ENCODE results near the gene SLC1A2.

SLC1A2 gene

GRCh38 chr11:35338921-35339320, 80.4 kb downstream of the SLC1A2 start:
- no peak overlapping the region for H3K4me2 ChIP-seq (ENCODE audit: low read depth, low read length, poor library complexity, severe bottlenecking)
- no peaks in the 10 kb centered on the region for H3K9me2 ChIP-seq (replicated peaks; ENCODE audit: low read depth, low read length)
- no peak overlapping the region for H2AFZ ChIP-seq (ENCODE audit: low read length)
- no peak overlapping the region for H3K4me3 ChIP-seq (ENCODE audit: low read length, poor library complexity, severe bottlenecking)
- H3K9ac ChIP-seq (ENCODE audit: low read depth, low read length, poor library complexity, severe bottlenecking), result no peak overlapping the region
- no peaks in the 10 kb centered on the region for H4K20me1 ChIP-seq (ENCODE audit: insufficient read depth, low read length, poor library complexity, severe bottlenecking)
- no peak for TF ChIP-seq CTCF (conservative IDR thresholded peaks at IDR 0.05; ENCODE audit: low read length)
- no peaks in the 10 kb centered on the region for H3K9me3 ChIP-seq (ENCODE audit: insufficient read depth, low read depth, low read length)
- H3K4me1 ChIP-seq (ENCODE audit: insufficient read depth, low read length, poor library complexity, severe bottlenecking), result peaks cover 6% of the 10 kb centered on the region
- no peaks in the 10 kb centered on the region for H3K27me3 ChIP-seq (ENCODE audit: insufficient read depth, low read length, poor library complexity, severe bottlenecking)
- H3F3A ChIP-seq (ENCODE audit: low read depth), result no peaks in the 10 kb centered on the region
- H3K79me2 ChIP-seq (ENCODE audit: insufficient read depth, low read length), result no peaks in the 10 kb centered on the region
- no peaks in the 10 kb centered on the region for H3K36me3 ChIP-seq (ENCODE audit: insufficient read depth, low read length)

GRCh38 chr11:35337914-35338305, 81.4 kb downstream of the SLC1A2 start:
- Histone ChIP-seq H2AFZ (ENCODE audit: low read length) (no peak overlapping the region), H3K36me3 (ENCODE audit: insufficient read depth, low read length) (no peaks in the 10 kb centered on the region), H3F3A (ENCODE audit: low read depth) (no peaks in the 10 kb centered on the region), H3K9me3 (ENCODE audit: insufficient read depth, low read depth, low read length) (no peaks in the 10 kb centered on the region), H4K20me1 (ENCODE audit: insufficient read depth, low read length, poor library complexity, severe bottlenecking) (no peaks in the 10 kb centered on the region), H3K27me3 (ENCODE audit: insufficient read depth, low read length, poor library complexity, severe bottlenecking) (no peaks in the 10 kb centered on the region), H3K4me1 (ENCODE audit: insufficient read depth, low read length, poor library complexity, severe bottlenecking) (peaks cover 2% of the 10 kb centered on the region), H3K9me2 (replicated peaks; ENCODE audit: low read depth, low read length) (no peaks in the 10 kb centered on the region), H3K9ac (ENCODE audit: low read depth, low read length, poor library complexity, severe bottlenecking) (no peak overlapping the region), H3K4me3 (ENCODE audit: low read length, poor library complexity, severe bottlenecking) (no peak overlapping the region), H3K4me2 (ENCODE audit: low read depth, low read length, poor library complexity, severe bottlenecking) (no peak overlapping the region), H3K79me2 (ENCODE audit: insufficient read depth, low read length) (no peaks in the 10 kb centered on the region)
- TF ChIP-seq EZH2phosphoT487 (IDR thresholded peaks at IDR 0.05; ENCODE audit: borderline replicate concordance), result no peak

- H3K9ac ChIP-seq (ENCODE audit: low read depth, low read length, poor library complexity, severe bottlenecking), result no peak overlapping the region
Measured at GRCh38 chr11:35337136-35337913, 82.0 kb downstream of the SLC1A2 start.

More at GRCh38 chr11:35337136-35337913, 82.0 kb downstream of the SLC1A2 start:
- Histone ChIP-seq H3K36me3 (ENCODE audit: insufficient read depth, low read length) (no peaks in the 10 kb centered on the region), H3K4me2 (ENCODE audit: low read depth, low read length, poor library complexity, severe bottlenecking) (no peak overlapping the region), H2AFZ (ENCODE audit: low read length) (no peak overlapping the region), H3K9me3 (ENCODE audit: insufficient read depth, low read depth, low read length) (no peaks in the 10 kb centered on the region), H3F3A (ENCODE audit: low read depth) (no peaks in the 10 kb centered on the region), H4K20me1 (ENCODE audit: insufficient read depth, low read length, poor library complexity, severe bottlenecking) (no peaks in the 10 kb centered on the region), H3K79me2 (ENCODE audit: insufficient read depth, low read length) (no peaks in the 10 kb centered on the region), H3K9me2 (replicated peaks; ENCODE audit: low read depth, low read length) (no peaks in the 10 kb centered on the region), H3K27me3 (ENCODE audit: insufficient read depth, low read length, poor library complexity, severe bottlenecking) (no peaks in the 10 kb centered on the region), H3K4me1 (ENCODE audit: insufficient read depth, low read length, poor library complexity, severe bottlenecking) (no peaks in the 10 kb centered on the region), H3K4me3 (ENCODE audit: low read length, poor library complexity, severe bottlenecking) (no peak overlapping the region)
- TF ChIP-seq EZH2phosphoT487 (IDR thresholded peaks at IDR 0.05; ENCODE audit: borderline replicate concordance) (no peak), CTCF (conservative IDR thresholded peaks at IDR 0.05; ENCODE audit: low read length) (no peak)

All from Loucy (cell line).